Measurements from ENCODE around the gene BMP5.

DNA sequence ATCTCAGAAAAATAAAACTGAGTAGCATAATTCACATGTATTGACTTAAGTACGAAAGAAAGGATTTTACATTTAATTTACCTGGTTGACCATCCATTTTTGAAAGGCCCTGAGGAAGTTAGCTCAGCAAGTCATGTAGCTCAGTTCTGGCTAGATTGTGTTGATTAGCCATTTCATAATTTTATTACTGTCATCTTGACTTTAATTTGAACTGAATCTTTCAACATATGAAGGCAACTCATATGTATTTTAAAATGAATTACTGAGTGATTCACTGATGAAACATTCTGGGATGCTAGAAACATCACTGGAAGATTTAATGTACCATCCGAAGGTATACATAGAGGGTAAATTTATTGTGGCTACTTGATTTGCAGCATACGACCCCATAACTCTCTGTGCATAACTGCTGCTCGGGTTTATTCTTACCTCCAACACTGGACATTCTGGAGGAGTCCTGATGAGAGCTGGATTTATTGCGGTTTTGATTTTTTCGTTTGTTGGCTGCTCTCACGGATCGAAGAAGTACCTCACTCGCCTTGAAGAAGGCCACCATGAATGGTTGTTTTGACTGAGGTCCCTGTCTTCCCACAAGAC lies 101.7 kb downstream of the BMP5 start:
- TF ChIP-seq MED8 (CRISPR knock-in tag; IDR thresholded peaks at IDR 0.05; ENCODE audit: insufficient replicate concordance), result no peak
- TF ChIP-seq, protein P1, sequence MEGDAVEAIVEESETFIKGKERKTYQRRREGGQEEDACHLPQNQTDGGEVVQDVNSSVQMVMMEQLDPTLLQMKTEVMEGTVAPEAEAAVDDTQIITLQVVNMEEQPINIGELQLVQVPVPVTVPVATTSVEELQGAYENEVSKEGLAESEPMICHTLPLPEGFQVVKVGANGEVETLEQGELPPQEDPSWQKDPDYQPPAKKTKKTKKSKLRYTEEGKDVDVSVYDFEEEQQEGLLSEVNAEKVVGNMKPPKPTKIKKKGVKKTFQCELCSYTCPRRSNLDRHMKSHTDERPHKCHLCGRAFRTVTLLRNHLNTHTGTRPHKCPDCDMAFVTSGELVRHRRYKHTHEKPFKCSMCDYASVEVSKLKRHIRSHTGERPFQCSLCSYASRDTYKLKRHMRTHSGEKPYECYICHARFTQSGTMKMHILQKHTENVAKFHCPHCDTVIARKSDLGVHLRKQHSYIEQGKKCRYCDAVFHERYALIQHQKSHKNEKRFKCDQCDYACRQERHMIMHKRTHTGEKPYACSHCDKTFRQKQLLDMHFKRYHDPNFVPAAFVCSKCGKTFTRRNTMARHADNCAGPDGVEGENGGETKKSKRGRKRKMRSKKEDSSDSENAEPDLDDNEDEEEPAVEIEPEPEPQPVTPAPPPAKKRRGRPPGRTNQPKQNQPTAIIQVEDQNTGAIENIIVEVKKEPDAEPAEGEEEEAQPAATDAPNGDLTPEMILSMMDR (CRISPR knock-in tag; IDR thresholded peaks at IDR 0.05), result no peak
- TF ChIP-seq MYC (CRISPR knock-in tag; IDR thresholded peaks at IDR 0.05; ENCODE audit: borderline replicate concordance), result no peak
